ENCODE results near the gene PREX1.
"Not testable (repeated sequence)": the region's sequence is repeated elsewhere in the genome, so short reads cannot be mapped to it uniquely, and the experiment has no call there.

Gene PREX1

DNA sequence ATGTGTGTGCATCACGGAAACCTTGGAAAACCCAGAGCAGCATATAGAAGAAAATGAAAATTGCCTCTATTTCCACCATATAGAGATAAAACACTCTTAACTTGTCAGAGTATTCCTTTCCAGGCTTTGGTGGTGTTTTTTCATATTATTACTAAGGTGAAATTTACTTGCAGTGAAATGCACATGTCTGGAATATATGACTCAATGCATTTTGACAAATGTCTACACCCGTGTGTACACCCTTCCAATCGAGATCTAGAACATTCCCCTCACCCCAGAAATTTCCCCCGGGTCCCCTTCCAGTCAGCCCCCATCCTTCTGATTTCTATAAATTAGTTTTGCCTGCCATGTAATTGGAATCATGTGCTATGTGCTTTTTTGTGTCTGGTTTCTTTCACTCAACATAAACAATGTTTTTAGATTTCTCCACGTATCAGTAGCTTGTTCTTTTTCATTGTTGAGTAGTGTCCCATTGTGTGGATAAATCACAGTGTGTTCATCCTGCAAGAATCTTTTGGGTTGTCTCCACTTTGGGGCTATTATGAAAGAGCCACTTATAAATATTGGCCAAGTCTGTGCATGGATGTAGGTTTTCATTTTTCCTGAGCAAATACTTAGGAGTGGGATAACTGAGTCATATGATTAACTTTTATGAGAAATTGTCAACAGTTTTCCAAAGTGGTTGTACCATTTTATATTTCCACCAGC lies 19.9 kb upstream of the PREX1 start:
- DNase-seq (ENCODE audit: low read depth in 1 of 2, low spot score in 1 of 2), result no peak

DNA sequence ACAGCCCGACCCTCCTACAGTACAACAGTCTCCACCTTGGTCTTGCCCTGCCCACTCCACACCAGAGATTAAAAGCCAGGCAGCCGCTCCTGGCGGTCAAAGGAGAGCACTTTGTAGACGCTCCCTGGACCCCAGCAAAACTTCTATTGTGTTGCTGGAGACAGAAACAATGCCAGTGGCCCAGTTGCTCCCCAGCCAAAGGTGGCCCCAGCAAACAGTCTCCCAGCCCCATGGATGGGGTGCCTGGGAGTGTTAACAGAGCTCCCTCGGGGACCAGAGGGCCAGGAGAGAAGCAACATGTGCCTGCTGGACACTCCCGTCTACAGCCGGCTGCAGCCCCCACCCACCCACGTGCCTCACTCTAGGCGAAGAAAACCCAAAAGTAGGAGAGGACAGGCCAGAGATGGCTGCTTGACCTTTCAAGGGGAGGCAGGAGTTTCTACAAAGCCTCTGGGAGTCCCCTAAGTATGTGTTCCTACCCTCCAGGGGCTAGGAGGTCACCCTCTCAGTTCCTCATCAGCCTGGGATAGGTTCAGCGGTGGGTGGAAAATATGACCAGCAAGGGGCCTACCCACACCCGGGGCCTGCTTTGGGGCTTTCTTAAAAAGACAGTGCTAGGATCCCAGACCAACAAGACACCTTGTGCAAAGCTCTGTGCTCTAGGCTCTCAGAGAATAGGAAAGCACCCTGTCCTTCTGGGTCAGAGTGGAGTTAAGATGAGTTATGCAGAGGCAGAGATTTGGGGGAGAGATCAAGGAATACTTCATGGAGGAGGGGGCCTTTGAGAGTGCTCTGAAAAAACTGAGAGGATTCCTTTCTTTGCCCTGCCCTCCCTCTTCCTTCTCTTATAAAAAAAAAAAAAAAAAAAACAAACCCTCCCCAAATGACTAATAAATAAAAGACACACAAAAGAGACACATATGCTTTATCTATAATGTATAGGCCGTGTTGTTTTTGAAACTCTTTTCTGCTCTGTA lies 19.0 kb upstream of the PREX1 start:
- no peak for DNase-seq (ENCODE audit: low read depth in 1 of 2, low spot score in 1 of 2)

DNA sequence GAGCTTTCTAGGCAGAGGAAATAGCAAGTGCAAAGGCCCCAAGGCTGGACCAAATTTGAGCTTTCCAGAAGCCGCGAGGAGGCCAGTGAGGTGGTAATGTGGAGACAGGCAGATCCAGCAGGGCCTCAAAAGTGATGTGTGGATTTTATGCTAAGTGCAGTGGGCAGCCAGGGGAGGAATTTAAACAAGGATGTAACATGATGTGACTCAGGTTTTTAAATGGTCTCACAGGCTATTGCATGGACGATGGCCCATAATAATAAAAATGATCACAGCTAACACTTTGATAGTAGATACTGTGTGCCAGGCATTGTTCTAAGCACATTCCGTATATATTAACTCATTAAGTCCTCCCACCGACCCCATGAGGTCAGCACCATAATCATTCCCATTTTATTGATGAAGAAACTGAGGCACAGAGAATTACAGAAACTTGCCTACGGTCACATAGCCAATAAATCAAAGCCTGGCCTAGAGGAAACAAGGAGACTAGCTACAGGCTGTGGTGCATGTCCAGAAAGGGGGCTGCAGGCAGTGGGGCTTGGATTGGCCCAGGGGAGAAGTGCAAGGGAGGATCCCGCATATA lies 18.0 kb upstream of the PREX1 start:
- DNase-seq (ENCODE audit: low read depth in 1 of 2, low spot score in 1 of 2), result no peak

DNA sequence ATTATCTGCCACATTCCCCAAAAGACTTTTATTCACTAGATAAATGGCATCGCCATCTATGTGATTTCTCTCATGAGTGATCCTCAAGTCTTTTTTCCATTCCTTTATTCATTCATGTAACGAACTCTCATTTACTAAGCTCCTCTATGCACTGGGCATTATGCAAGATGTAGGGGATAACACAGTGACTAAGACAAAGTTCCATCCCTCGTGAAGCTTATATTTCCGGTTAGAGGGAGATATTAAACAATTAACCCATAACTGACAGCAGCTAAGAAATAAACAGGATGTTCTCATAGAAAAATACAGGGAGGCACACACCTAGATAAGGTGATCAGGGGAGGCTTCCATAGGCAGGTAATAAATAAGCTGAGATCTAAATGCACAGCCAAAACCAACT lies 17.2 kb upstream of the PREX1 start:
- no peak for DNase-seq (ENCODE audit: low read depth in 1 of 2, low spot score in 1 of 2)

DNA sequence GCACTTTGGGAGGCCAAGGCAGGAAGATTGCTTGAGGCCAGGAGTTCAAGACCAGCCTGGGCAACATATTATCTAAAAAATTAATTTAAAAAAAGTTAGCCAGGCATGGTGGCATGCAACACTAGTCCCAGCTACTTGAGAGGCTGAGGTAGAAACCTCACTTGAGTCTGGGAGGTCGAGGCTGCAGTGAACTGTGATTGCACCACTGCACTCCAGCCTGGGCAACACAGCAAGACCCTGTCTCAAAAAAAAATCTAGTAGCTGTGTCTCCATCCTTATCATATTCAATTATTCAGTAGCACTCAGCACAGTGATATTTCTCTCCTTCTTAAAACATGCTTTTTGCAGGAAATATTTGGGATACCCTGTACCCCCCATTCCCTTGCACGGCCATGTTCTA lies 16.1 kb upstream of the PREX1 start:
- not testable (repeated sequence) for DNase-seq (ENCODE audit: low read depth in 1 of 2, low spot score in 1 of 2)

DNA sequence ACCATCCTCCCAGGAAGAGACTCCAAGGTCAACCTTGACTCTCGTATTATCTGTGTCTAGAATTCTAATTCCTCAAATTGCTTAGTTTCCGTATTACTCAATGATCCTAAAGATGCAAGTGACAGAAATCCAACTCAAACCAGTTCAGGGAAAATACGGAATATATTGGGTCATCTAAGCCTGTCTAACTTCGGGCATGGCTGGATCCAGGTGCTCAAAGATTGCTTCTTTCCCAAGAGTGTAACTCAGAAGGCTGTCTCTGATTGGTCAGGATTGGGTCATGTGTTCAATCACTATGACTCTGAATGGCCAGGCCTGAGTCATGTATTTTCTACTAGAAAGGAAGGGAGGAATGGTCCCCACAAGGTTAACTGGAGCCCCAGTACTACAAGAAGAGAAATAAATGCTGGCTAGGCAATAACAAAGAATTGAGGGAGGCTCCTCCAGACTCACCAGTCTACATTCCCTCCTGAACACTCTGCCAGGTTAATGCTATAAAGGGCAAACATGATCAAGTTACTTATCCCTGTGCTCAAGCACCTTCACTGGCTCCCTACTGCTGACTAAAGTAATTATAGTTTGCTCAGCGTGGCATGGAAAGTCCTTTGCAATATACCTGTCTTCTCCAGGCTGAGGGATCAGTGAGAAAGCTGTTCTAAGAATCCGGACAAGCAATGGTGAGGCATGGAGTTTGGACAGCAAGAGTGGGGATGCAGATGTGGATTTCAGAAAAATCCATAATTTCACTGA lies 15.4 kb upstream of the PREX1 start:
- no peak for DNase-seq (ENCODE audit: low read depth in 1 of 2, low spot score in 1 of 2)

DNA sequence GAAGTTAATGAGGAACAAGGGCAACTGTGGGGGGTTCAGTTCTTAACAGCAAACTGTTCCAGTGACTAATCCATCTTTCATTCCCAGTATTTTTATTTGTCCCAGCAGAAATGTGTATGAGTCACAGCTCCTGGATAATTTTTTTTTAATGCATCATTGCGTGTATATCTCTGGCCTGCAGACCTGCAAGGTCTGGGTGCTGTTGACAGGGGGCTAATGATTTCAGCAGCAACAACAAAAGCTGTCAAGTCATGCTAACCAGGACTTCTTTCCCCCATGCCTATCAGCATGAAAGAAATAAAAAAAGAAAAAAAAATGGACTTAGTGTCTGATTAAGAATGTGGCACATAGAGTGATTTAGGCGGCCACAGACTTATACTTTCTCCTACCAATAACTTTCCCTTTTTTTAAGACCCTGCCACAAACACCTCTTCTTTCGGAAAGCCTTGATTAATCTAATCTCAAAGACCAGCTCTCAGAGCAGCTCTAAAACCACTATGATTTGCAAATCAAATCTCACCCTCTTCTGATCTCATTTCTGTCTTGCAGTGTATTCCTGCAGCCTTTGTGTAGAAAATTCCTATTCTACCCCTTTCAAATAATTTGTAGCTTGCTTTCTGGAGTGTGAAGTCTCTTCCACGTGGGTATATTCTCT lies 14.2 kb upstream of the PREX1 start:
- no peak for DNase-seq (ENCODE audit: low read depth in 1 of 2, low spot score in 1 of 2)

DNA sequence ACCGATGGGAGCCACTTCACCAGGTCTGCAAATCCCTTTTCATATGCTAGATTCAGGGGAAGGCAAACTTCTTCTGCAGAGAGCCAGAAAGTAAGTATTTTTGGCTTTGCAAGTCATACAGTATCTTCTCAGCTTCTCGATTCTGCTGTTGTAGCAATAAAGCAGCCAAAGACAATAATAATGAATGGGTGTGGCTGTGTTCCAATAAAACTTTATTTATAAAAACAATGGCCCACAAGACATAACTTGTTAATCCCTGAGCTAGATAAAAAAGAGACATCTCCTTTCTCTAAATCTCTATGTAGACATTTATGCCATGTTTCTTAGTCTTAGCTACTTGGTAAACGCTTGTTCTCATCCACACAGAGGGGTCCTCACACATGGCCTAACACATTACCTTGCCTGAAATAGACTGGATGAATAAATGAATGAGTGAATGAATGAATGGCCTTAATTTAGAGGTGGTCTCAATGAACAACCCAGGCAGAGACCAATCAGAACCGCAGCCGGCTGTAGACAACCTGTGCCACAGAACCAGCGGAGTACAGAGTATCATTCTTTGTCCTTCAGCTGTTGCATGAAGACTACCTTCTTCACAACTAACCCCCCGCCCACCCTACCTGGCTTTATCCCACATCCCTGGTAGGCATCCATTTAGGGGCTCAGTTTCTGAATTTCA lies 13.5 kb upstream of the PREX1 start:
- DNase-seq (ENCODE audit: low read depth in 1 of 2, low spot score in 1 of 2), result no peak

DNA sequence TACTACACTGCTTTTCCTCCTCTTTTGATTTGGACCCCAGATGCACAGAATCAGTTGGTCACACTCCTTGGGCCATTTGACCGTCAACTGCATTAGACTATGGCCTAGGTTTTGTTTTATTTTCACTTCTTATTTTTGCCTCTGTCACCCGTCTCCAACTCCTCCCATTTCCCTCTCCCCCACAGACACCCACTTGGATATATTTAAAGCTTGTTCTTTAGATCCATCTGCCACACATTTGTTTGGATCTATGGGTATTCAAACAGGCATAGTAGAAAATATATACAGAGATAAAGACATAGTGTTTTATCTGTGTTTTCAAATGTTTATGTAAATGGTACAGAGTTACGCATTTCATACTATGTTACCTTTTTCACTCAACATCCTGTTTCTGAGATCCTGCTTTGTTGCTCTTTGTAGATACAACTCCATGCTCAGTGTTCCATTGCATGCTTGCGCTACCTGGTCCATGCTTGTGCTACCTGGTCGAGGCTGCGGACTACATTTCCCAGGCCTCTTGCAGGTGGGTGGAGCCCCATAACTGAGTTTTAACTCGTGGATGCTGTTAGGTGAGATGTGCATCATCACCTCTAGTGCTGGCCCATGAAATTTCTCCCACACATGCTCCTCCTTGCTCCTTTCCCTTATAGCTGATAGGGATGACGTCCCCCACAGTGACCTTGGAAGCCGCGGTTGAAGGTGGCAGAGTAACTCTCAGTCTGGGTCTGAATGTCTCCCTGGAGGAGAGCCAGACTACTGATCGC lies 11.5 kb upstream of the PREX1 start:
- DNase-seq (ENCODE audit: low read depth in 1 of 2, low spot score in 1 of 2), result no peak

DNA sequence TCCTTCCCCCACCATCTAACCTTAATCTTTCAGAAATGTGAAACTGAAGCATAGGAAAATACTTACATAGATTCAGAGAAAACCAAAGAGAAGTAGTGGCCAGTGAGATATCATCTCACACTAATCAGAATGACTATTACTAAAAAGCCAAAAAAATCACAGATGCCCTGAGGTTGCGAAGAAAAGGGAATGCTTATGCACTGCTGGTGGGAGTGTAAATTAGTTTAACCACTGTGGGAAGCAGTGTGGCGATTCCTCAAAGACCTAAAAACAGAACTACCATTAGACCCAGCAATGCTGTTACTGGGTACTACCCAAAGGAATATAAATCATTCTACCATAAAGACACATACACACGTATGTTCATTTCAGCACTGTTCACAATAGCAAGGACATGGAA lies 9.2 kb upstream of the PREX1 start:
- DNase-seq (ENCODE audit: low read depth in 1 of 2, low spot score in 1 of 2), result no peak

DNA sequence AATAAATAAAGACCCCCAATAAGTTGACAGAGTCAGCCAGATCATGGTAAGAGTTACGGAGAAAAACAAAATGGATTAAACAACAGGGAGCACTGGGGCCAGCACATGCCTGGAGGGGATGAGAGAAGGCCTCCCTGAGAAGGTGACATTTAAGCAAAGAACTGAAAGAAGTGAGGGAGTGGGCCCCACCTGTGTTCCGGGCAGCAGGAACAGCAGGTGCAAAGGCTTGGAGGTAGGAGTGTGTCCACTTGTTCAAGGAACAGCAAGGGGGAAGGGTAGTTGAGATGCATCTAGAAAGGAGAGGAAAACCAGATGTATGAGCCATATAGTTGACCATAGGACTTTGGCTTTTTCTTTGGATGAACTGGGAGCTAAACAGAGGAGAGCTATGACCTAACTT lies 7.6 kb upstream of the PREX1 start:
- DNase-seq (ENCODE audit: low read depth in 1 of 2, low spot score in 1 of 2), result no peak

DNA sequence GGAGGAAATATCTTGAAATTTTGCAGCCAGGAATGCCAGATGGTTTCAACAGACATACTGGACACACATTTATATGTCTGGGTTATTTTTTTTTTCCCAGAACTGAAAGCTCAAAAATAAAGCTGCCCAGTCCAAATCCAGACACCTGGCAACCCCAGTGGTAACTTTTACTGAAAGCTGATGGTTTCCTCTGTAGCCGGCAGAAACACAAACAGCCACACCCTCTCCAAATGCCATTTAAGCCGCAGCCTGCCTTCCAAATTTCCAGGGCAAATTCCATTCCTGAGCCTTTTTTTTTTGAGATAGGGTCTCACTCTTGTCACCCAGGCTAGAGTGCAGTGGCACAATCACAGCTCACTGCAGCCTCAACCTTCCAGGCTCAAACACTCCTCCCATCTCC lies 6.5 kb upstream of the PREX1 start:
- no peak for DNase-seq (ENCODE audit: low read depth in 1 of 2, low spot score in 1 of 2)

DNA sequence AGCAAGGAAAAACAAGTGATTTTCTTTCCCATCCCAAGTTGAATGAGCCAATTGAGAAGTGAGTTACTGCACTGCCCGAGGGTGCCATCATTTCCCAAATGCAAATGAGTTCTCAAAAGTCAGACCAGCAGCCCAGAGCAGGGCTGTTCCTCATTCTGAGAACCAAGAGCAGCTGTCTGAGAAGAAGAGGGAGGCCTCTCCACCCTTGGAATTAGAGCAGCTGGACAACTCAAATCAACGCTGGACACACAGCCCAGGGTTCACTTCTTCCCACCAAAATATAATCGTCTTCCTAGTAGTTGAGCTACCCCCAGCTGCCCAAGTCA lies 4.6 kb upstream of the PREX1 start:
- no peak for DNase-seq (ENCODE audit: low read depth in 1 of 2, low spot score in 1 of 2)

DNA sequence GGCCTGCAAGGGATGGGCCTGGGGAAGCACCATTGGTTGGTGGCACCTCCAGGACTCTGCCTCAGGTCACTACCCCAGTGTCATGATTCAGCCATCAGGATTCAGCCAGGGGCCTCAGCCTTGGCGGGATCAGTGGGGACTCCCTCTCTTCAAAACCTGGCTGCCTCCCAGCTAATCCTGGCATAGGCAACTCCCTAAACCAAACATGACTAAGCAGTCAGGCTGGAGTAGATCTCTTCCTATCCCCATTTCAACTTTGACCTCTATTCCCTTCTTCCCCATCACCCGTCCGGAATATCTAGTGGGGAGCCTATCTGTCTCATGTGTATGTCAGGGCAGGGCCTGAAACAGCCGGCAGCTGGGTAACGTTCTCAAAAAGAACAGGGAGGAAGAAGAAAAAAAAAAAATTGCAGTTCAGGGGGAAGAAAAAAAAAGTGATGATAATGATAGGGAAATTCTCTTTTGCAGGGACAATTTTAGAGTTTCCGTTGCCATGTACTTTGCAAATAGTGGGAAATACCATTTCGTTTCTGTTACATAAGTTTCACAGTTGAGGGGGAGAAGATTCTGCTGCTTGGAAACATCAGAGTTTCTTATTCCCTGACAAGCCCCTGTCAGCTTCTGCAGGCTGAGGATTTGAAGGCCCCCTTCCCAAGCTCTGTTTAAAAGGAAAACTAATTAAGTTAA lies 4.1 kb upstream of the PREX1 start:
- no peak for DNase-seq (ENCODE audit: low read depth in 1 of 2, low spot score in 1 of 2)

DNA sequence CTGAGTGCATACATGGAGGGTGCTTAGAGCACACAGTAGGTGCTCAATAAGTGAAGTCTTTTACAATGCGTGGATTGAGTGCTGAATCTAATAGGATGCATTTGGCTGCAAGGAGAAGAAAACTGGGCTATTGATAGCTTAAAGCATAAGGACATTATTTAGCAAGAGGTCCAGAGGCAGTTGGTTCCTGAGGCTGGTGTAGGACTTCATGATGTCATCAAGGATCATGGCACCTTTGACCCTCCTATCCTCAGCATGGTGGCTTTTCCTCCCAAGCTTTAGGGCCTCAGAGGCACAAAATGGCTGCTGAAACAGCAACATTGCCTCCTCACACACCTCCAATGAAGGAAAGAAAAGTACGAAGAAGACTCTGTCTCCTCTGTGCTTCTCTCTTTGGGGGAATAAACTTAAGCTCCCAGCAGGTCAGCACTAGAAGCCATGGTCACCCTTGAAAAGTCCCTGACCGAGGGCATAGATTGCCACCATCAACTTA lies 3.1 kb upstream of the PREX1 start:
- no peak for DNase-seq (ENCODE audit: low read depth in 1 of 2, low spot score in 1 of 2)

DNA sequence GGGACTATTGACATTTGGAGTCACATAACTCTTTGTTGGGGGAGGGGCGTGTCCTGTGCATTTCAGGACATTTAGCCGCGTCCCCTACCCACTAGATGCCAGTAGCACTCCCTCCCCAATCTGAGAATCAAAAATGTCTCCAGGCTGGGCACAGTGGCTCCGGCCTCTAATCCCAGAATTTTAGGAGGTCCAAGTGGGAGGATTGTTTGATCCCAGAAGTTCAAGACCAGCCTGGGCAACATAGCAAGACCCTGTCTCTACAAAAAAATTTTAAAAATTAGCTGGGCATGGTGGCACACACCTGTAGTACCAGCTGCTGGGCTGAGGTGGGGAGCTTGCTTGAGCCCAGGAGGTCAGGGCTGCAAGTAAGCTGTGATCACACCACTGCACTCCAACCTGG lies 2.1 kb upstream of the PREX1 start:
- no peak for DNase-seq (ENCODE audit: low read depth in 1 of 2, low spot score in 1 of 2)

DNA sequence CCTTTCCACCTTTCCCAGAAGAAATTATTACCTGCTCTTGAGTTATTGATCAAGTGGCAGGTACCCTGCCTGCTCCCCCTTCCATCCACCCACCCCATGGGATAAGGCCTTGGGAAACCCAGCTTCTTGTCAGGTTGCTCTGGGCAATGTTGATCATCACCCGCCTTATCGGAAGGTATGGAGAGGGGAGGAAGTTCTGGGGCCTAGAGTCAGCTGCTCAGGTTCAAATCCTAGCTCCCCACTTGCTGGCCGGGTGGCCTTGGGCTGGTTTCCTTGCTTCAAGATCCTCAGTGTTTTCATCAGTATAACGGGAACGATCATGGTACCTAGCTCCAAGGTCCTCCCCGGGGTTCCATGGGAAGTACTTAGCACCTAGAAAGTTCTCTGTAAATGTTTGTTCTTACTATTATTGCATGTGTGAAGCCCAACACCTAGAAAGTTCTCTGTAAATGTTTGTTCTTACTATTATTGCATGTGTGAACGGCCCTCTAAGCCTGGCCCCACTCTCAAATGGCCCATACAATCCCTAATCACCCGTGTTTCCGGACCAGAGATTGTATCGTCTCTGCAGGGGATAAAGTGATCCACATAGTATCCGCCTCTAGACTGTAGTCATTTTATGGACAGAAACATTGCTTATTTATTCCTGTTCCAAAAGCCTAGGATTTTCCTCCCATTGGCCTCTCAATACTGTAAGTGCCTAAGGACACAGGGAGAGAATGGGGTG lies 1.1 kb upstream of the PREX1 start:
- no peak for DNase-seq (ENCODE audit: low read depth in 1 of 2, low spot score in 1 of 2)

All from stimulated activated CD4-positive, alpha-beta T cell treated with anti-CD3 and anti-CD28 coated beads, Interleukin-15, amount 100 ng/mL, for 1 hour (primary cell).